ENCODE results near the gene NOP9.
"Not testable (repeated sequence)": the region's sequence is repeated elsewhere in the genome, so short reads cannot be mapped to it uniquely, and the experiment has no call there.

NOP9 gene

GRCh38 chr14:24330973-24331674 is 31.5 kb downstream of the NOP9 start:
- no peak for DNase-seq

GRCh38 chr14:24331731-24332267 is 32.1 kb downstream of the NOP9 start:
- DNase-seq: no peak

DNA sequence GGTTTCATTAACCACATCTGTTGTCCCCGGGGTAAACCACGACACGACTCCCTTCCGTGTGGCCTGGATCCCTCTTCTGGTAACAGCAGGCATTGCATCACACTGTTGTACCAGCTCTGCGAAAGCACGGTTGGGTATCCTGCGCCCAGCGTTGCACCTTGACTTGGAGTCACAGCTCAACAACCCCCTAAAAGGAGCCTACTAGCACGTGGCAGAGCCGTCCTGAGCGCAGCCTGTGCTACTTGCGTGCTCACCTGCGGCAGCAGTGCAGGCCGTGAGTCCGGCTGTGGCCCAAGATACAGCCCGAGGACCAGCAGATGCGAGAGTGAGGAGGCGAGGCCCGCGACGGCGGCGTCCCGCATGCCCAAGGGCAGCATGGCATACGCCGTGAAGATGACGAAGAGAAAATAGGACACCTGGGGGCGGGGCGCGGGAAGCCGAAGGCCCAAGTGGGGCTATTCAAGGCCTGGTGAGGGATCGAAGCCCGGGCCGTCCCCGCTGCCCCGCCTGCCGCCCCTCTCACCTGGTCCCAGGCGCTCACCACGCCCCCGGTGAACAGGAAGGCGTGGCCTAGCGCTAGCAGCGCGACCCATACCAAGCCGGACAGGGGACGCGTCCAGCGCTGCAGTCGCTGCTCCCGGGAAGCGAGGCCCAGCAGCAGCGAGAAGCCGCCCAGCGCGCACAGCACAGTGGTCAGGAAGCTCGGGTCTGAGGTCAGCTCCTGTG is 32.8 kb downstream of the NOP9 start:
- DNase-seq: peak; percentile 64

GRCh38 chr14:24334431-24335291 is 35.0 kb downstream of the NOP9 start, which contains the start of gene ADCY4:
Gene ADCY4, minus strand, starts transcription at chr14:24335071. Its CDS starts 419 bp downstream, at chr14:24334652.
- DNase-seq: no peak

- DNase-seq: no peak
Measured at GRCh38 chr14:24335461-24336171, 36.0 kb downstream of the NOP9 start.

DNA sequence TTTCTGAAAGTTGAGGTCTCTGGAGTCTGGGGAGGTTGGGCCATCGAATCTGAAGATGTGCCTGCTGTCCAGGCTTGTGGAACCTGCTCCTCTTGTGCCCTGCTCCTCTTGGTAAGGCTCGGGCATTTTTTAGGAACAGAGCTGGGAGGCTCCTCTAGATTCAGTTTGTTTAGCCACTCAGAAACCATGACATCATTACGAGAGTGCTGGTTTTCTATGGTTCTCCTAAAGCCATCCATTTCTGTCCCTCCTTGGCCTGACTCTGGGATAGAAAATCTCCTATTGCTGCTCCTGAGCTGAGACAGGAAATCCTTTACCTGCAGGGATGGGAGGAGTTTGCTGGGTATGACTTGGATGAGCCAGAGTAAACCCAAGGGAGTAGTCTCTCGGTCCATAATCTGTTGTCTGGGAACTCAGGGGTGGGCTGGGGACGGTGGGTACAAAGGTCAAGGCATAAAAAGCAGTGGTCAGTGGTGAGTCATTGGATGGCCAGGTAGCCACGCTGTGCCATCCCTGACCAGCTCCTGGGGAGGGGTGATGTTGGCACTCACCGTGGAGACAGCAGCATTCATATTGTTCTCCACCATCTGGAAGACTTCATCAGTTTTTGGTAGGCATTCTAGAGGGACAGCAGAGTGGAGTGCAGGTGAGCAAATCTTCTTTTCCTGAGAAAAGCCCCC is 37.6 kb downstream of the NOP9 start:
- no peak for DNase-seq

GRCh38 chr14:24337824-24338175 is 38.1 kb downstream of the NOP9 start:
- DNase-seq: no peak

DNA sequence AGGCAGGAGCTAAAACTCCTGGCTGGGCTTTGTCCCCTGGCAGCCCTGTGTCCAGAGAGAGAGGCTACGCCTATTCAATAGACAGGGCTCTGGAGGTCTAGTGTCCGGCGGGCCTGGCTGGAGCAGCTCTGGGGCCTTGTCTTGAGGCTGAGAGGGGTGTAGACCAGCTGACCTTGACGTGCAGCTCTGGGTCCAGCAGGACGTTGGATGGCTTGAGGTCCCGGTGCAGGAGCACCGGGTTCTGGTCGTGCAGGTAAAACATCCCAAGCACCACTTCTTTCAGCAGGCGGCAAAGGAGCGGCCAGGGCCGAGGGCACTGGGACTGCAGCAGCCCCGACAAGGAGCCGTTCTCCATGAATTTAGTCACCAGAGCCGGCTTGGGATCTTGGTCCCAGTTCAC is 39.2 kb downstream of the NOP9 start:
- DNase-seq: no peak

GRCh38 chr14:24339284-24340151 is 39.9 kb downstream of the NOP9 start, which contains the start of gene RIPK3:
Gene RIPK3, minus strand, starts transcription at chr14:24339991. Its CDS starts 165 bp downstream, at chr14:24339826.
- DNase-seq: no peak

DNA sequence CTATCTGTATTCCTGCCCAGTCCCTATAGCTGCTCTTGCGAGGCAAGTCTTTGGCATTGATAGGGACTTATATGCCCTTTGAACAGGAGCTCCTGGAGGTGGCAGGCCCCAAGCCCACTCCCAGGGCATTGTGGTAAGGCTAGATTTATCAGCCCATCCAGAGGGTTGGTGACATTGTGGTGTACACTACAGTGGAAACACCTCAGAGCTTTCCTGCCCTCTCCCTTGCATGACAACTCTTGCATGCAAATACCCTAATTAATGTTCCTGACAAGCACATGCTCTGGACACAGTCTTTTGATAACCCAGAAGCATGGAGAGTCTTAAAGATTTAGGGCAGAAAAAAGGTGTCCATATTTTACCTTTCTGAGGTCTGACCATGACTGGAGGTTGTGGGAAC is 41.0 kb downstream of the NOP9 start:
- no peak for DNase-seq

GRCh38 chr14:24342889-24343288 is 43.2 kb downstream of the NOP9 start:
- no peak for DNase-seq

DNA sequence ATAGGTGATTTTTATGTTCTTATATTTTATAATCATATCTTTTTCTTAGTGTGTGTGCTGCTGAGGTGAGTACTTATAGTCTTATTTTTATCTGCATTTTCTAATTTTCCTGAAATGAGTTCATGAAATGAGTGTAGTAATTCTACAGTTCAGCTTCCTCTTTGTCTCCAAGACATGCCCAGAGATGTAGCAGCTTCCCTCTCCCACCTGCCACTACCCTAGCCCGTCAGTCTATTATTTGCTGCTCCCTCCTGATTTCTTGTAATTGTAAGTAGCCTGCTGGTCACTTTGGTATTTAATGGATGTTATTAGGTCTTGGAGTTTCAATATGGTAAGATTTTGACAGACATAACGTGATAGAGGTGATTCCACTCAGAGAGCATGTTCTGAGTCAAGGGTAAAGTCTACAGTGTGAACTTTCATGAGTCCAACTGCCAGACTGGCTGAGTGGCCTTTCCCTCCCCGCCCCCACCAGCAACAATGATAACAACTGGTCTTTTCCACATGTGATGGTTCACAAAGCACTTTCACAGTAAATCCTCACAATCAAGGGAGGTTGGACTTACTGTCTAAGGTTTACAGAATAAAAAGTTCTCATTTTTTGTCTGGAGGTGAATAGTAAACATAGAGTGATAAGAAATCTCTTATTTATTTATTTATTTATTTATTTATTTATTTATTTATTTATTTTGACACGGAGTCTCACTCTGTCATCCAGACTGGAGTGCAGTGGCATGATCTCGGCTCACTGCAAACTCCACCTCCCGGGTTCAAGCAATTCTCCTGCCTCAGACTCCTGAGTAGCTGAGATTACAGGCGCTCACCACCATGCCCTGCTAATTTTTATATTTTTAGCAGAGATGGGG is 44.4 kb downstream of the NOP9 start:
- no peak for DNase-seq

DNA sequence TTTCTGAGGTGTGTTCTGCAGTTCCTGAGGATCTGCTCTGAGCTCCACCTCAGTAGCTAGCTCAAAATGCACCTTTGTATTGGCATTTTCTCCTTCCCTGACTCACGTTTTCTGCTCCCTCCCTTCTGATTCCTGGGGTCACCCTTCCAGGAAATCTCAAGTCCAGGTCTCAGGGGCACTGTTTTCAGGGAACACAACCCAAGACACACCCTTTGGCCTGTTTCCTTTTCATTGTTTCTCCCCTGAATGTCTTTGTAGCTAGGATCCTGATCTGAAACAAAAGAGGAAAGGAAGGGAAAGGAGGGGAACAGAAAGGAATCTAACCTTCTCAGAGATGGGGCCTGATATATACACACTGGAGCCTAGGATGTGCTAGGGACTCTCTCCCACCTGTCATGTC is 47.5 kb downstream of the NOP9 start:
- no peak for DNase-seq

DNA sequence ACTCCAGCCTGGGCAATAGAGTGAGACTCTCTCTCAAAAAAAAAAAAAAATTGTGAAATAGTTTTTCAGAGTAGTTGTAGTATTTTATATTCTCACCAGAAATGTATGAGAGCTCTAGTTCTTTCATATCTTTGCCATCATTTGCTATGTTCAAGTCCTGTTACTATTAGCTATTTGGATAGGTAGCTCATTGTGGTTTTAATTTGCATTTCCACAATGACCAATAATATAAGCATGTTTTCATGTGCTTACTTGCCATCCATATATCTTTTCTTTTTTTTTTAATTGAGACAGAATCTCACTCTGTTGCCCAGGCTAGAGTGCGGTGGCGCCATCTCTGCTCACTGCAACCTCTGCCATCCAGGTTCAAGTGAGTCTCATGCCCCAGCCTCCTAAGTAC is 48.5 kb downstream of the NOP9 start:
- no peak for DNase-seq

DNA sequence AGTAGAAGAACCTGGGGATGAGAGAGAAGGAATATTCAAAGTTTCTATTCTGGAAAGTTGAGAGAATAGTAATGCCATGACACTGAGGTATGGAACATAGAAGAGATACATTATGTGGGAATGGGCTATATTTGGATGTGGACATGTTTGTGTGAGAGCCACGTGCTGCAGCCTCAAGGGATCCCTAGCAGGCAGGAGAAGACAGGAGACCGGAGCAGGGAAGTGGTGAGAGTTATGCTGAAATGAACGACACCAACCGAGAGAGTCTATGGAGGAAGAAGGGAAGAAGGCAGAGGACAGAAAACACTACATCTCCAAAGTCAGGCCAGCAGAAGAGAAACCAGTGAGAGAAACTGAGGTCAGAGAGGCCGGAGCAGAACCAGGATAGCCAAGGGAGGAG is 50.1 kb downstream of the NOP9 start:
- no peak for DNase-seq

- peak; percentile 30 for DNase-seq
Measured at GRCh38 chr14:24351517-24351916, 51.9 kb downstream of the NOP9 start.

GRCh38 chr14:24353559-24354481 is 54.2 kb downstream of the NOP9 start:
- peak; percentile 58 for DNase-seq

- DNase-seq: not testable (repeated sequence)
Measured at GRCh38 chr14:24354482-24354825, 54.8 kb downstream of the NOP9 start.

DNA sequence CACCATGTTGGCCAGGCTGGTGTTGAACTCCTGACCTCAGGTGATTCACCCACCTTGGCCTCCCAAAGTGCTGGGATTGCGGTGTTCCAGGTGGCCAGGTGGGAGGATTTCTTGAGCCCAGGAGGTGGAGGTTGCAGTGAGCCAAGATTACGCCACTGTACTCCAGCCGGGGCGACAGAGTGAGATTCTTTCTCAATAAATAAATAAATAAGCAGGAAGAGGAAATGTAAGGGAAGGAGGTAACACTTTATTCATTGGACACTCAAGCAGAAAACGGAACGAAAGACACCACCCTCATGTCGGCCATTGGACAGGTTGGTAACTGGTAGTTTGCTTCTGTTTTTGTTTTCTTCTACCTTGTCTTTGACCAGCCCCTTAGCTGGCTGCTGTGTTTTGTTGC is 55.4 kb downstream of the NOP9 start:
- no peak for DNase-seq
